SK-N-SH treated with all-trans-retinoic acid at 6 μM for 48 hours (cell line): ENCODE results near the gene NTM.

ENCODE experiments used
- ATAC-seq: fragments of 200-7000 bp; cut with Tn5 transposase; 3 replicates; pipeline ENCODE4 v1.9.1; 2020; ENCODE audit warnings: mild to moderate bottlenecking, moderate library complexity
- ARNTL ChIP-seq: fragments of 450-650 bp; formaldehyde crosslinking; IDR thresholded peaks from 2 replicates; pipeline ENCODE4 v1.5.0; 2020; ENCODE audit warnings: low read depth, mild to moderate bottlenecking, moderate library complexity, borderline replicate concordance
- BACH2 ChIP-seq: fragments of 250-450 bp; sonication (Bioruptor Pico); IDR thresholded peaks from 2 replicates; pipeline ENCODE4 v1.9.0; 2021; ENCODE audit warnings: mild to moderate bottlenecking, borderline replicate concordance
- CREB5 ChIP-seq: fragments of 250-450 bp; sonication (Bioruptor Pico); IDR thresholded peaks from 2 replicates; pipeline ENCODE4 v1.5.1; 2020; ENCODE audit warnings: low read depth, mild to moderate bottlenecking, moderate library complexity
- CSDC2 ChIP-seq: fragments of 250-450 bp; sonication (Bioruptor Pico); IDR thresholded peaks from 2 replicates; pipeline ENCODE4 v1.5.0; 2020; ENCODE audit warnings: mild to moderate bottlenecking, moderate library complexity
- CSRNP3 ChIP-seq: fragments of 250-450 bp; sonication (Bioruptor Pico); IDR thresholded peaks from 2 replicates; pipeline ENCODE4 v1.5.1; 2021; ENCODE audit warnings: mild to moderate bottlenecking, moderate library complexity
- ESRRG ChIP-seq: fragments of 250-450 bp; sonication (Bioruptor Pico); IDR thresholded peaks from 2 replicates; pipeline ENCODE4 v1.6.1; 2021; ENCODE audit warnings: mild to moderate bottlenecking
- GLIS3 ChIP-seq: fragments of 250-450 bp; sonication (Bioruptor Pico); IDR thresholded peaks from 2 replicates; pipeline ENCODE4 v1.5.0; 2020; ENCODE audit warnings: mild to moderate bottlenecking, moderate library complexity
- ISL1 ChIP-seq: fragments of 250-450 bp; sonication (Bioruptor Pico); IDR thresholded peaks from 2 replicates; pipeline ENCODE4 v2.1.2; 2022; ENCODE audit warnings: mild to moderate bottlenecking, moderate library complexity
- OSR1 ChIP-seq: fragments of 250-450 bp; sonication (Bioruptor Pico); IDR thresholded peaks from 2 replicates; pipeline ENCODE4 v1.8.0; 2022; ENCODE audit warnings: moderate library complexity, mild to moderate bottlenecking, inconsistent platforms
- PATZ1 ChIP-seq: fragments of 250-450 bp; sonication (Bioruptor Pico); IDR thresholded peaks from 2 replicates; pipeline ENCODE4 v1.8.0; 2020; ENCODE audit warnings: mild to moderate bottlenecking, moderate library complexity, borderline replicate concordance
- POU6F1 ChIP-seq: fragments of 250-450 bp; sonication (Bioruptor Pico); IDR thresholded peaks from 2 replicates; pipeline ENCODE4 v1.8.0; 2021; ENCODE audit warnings: low read depth, mild to moderate bottlenecking, moderate library complexity, borderline replicate concordance
- PPARA ChIP-seq: fragments of 250-450 bp; sonication (Bioruptor Pico); IDR thresholded peaks from 2 replicates; pipeline ENCODE4 v1.5.0; 2020; ENCODE audit warnings: mild to moderate bottlenecking, borderline replicate concordance
- RARB ChIP-seq: fragments of 250-450 bp; sonication (Bioruptor Pico); IDR thresholded peaks from 2 replicates; pipeline ENCODE4 v1.8.0; 2021; ENCODE audit warnings: mild to moderate bottlenecking, moderate library complexity
- SNAI2 ChIP-seq: fragments of 250-450 bp; sonication (Bioruptor Pico); IDR thresholded peaks from 2 replicates; pipeline ENCODE4 v1.5.0; 2020; ENCODE audit warnings: mild to moderate bottlenecking, moderate library complexity
- TCF4 ChIP-seq: fragments of 250-450 bp; sonication (Bioruptor Pico); IDR thresholded peaks from 2 replicates; pipeline ENCODE4 v1.8.0; 2021; ENCODE audit warnings: mild to moderate bottlenecking, moderate library complexity, borderline replicate concordance
- TOX ChIP-seq: fragments of 250-450 bp; sonication (Bioruptor Pico); IDR thresholded peaks from 2 replicates; pipeline ENCODE4 v1.8.0; 2021; ENCODE audit warnings: mild to moderate bottlenecking, moderate library complexity, borderline replicate concordance
- TSHZ2 ChIP-seq: fragments of 250-450 bp; sonication (Bioruptor Pico); IDR thresholded peaks from 2 replicates; pipeline ENCODE4 v1.5.0; 2020; ENCODE audit warnings: mild to moderate bottlenecking, moderate library complexity
- ZC3H10 ChIP-seq: fragments of 250-450 bp; sonication (Bioruptor Pico); IDR thresholded peaks from 2 replicates; pipeline ENCODE4 v1.5.1; 2021; ENCODE audit warnings: mild to moderate bottlenecking, moderate library complexity
- ZFP3 ChIP-seq: fragments of 250-450 bp; sonication (Bioruptor Pico); IDR thresholded peaks from 2 replicates; pipeline ENCODE4 v1.5.0; 2020; ENCODE audit warnings: mild to moderate bottlenecking, moderate library complexity
- ZFP30 ChIP-seq: fragments of 450-650 bp; formaldehyde crosslinking; IDR thresholded peaks from 2 replicates; pipeline ENCODE4 v1.5.0; 2022; ENCODE audit warnings: mild to moderate bottlenecking, moderate library complexity
- ZNF565 ChIP-seq: fragments of 450-650 bp; formaldehyde crosslinking; conservative IDR thresholded peaks from 2 replicates; pipeline ENCODE4 v1.5.0; 2020; ENCODE audit warnings: low read depth, mild to moderate bottlenecking, moderate library complexity
- ZNF70 ChIP-seq: fragments of 450-650 bp; formaldehyde crosslinking; IDR thresholded peaks from 2 replicates; pipeline ENCODE4 v1.5.0; 2020; ENCODE audit warnings: mild to moderate bottlenecking, moderate library complexity
- ZNF8 ChIP-seq: fragments of 450-650 bp; formaldehyde crosslinking; IDR thresholded peaks from 2 replicates; pipeline ENCODE4 v1.5.0; 2020; ENCODE audit warnings: mild to moderate bottlenecking, moderate library complexity

The NTM gene

GRCh38 chr11:131326829-131327228 is 43.6 kb upstream of the NTM start:
- TF ChIP-seq GLIS3 (CRISPR knock-in tag) = no peak
- TF ChIP-seq POU6F1 (CRISPR knock-in tag) = no peak
- TF ChIP-seq ISL1 (CRISPR knock-in tag) = no peak
- TF ChIP-seq RARB (CRISPR knock-in tag) = no peak
- TF ChIP-seq ARNTL (CRISPR knock-in tag) = no peak
- TF ChIP-seq ZC3H10 (CRISPR knock-in tag) = no peak
- no peak for TF ChIP-seq ZFP30 (CRISPR knock-in tag)
- no peak for TF ChIP-seq ZNF70
- no peak for TF ChIP-seq SNAI2 (CRISPR knock-in tag)
- no peak for TF ChIP-seq PATZ1
- no peak for TF ChIP-seq PPARA (CRISPR knock-in tag)
- no peak for TF ChIP-seq CREB5 (CRISPR knock-in tag)
- no peak for TF ChIP-seq ZFP3 (CRISPR knock-in tag)
- no peak for TF ChIP-seq CSRNP3 (CRISPR knock-in tag)
- no peak for TF ChIP-seq TSHZ2 (CRISPR knock-in tag)
- TF ChIP-seq OSR1 (CRISPR knock-in tag) = no peak
- TF ChIP-seq TCF4 (CRISPR knock-in tag) = no peak
- no peak for TF ChIP-seq ZNF8 (CRISPR knock-in tag)
- TF ChIP-seq BACH2 (CRISPR knock-in tag) = no peak
- TF ChIP-seq ESRRG = no peak
- no peak for ATAC-seq

GRCh38 chr11:131327421-131327820 is 43.0 kb upstream of the NTM start:
- no peak for ATAC-seq

GRCh38 chr11:131328843-131329242 is 41.6 kb upstream of the NTM start:
- TF ChIP-seq ZC3H10 (CRISPR knock-in tag) = no peak
- no peak for TF ChIP-seq PPARA (CRISPR knock-in tag)
- no peak for TF ChIP-seq ZNF8 (CRISPR knock-in tag)
- no peak for TF ChIP-seq ARNTL (CRISPR knock-in tag)
- TF ChIP-seq GLIS3 (CRISPR knock-in tag) = no peak
- no peak for TF ChIP-seq CSRNP3 (CRISPR knock-in tag)
- TF ChIP-seq ISL1 (CRISPR knock-in tag) = no peak
- no peak for TF ChIP-seq BACH2 (CRISPR knock-in tag)
- TF ChIP-seq, all 23 proteins: peak for 0
- no peak for ATAC-seq

More at GRCh38 chr11:131327421-131327820, 43.0 kb upstream of the NTM start:
- TF ChIP-seq BACH2 (CRISPR knock-in tag) = no peak
- TF ChIP-seq ARNTL (CRISPR knock-in tag) = no peak
- TF ChIP-seq TCF4 (CRISPR knock-in tag) = no peak
- TF ChIP-seq ZNF565 (CRISPR knock-in tag) = no peak
- TF ChIP-seq ESRRG = no peak
- no peak for TF ChIP-seq OSR1 (CRISPR knock-in tag)
- TF ChIP-seq ZNF70 = no peak
- TF ChIP-seq CSDC2 = no peak
- no peak for TF ChIP-seq ZNF8 (CRISPR knock-in tag)
- no peak for TF ChIP-seq ZFP30 (CRISPR knock-in tag)
- no peak for TF ChIP-seq SNAI2 (CRISPR knock-in tag)
- TF ChIP-seq TOX (CRISPR knock-in tag) = no peak
- TF ChIP-seq RARB (CRISPR knock-in tag) = no peak
- TF ChIP-seq ZFP3 (CRISPR knock-in tag) = no peak
